ENCODE measurements around the gene EFNA2. TPM values are rescaled to one million over a fixed set of nuclear protein-coding genes. Genes with fewer than 3 reads are reported as not detected.

EFNA2 gene
- total and polyA plus RNA-seq, 2 experiments from 2014 or later, result 2.7 to 10.3 TPM

DNA sequence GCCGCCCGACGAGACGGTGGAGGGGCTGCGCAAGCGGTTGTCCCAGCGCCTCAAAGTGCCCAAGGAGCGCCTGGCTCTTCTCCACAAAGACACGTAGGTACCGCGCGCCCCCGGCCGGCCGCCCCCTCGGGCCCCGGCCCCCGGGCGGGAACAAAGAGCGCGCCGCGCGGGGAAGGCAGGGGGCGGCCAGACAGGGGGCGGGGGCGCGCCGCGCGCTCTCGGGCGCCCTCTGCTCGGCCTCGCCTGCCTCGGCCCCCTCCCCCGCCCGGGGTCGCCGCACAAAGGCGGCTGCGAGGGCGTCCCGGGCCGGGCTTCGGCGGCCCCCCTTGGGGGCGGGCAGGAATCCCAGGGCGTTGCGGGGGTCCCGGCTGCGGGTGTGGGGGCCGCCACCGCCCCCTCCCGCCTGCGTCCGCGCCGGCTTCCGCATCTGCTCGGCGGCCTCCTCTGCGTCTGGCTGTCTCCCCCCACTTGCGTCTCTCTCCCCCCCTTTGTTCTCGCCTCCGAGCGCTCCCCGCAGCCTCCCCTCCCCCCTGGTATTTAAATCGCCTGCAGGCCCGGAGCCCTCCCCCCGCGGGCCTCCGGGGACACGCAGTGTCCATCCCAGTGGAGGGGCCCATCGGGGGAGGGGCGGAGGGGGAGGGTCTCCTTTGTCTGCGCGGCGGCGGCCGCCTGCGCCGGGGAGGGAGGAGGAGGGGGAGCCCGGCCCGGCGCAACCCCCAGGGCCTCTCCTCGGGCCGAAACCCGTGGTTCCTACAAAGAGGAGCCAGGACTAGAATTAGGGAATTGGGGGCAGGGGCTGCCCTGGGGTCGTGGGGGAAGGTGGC is 35.0 kb upstream of the EFNA2 start:
- Histone ChIP-seq H3K4me3 (peak overlapping the region; percentile 94), H3K4me1 (ENCODE audit: insufficient read depth) (no peaks in the 10 kb centered on the region; the same call in 1 of the 2 replicates), H3K79me2 (replicated peaks; ENCODE audit: insufficient read depth) (peaks cover 39% of the 10 kb centered on the region), H3K27me3 (ENCODE audit: insufficient read depth) (no peaks in the 10 kb centered on the region), H3K9me2 (ENCODE audit: insufficient read depth) (no peaks in the 10 kb centered on the region), H4K20me1 (replicated peaks; ENCODE audit: insufficient read depth) (peaks cover 15% of the 10 kb centered on the region), H3K4me2 (peak overlapping the region; percentile 91), H3K27ac (ENCODE audit: low read depth) (peak overlapping the region; percentile 74), H2AFZ (no peak overlapping the region), H3K36me3 (ENCODE audit: insufficient read depth) (peaks cover 9% of the 10 kb centered on the region; the same call in 1 of the 2 replicates), H3F3A (replicated peaks; ENCODE audit: low read depth) (peaks cover 18% of the 10 kb centered on the region)
- peak overlapping the region; percentile 96 for H3K27ac Mint-ChIP-seq
- peak overlapping the region; percentile 88 for H3K4me3 Mint-ChIP-seq
- peaks cover 22% of the 10 kb centered on the region for H3K27me3 Mint-ChIP-seq (ENCODE audit: insufficient read depth, low read depth, poor library complexity)
- TF ChIP-seq, protein P1, sequence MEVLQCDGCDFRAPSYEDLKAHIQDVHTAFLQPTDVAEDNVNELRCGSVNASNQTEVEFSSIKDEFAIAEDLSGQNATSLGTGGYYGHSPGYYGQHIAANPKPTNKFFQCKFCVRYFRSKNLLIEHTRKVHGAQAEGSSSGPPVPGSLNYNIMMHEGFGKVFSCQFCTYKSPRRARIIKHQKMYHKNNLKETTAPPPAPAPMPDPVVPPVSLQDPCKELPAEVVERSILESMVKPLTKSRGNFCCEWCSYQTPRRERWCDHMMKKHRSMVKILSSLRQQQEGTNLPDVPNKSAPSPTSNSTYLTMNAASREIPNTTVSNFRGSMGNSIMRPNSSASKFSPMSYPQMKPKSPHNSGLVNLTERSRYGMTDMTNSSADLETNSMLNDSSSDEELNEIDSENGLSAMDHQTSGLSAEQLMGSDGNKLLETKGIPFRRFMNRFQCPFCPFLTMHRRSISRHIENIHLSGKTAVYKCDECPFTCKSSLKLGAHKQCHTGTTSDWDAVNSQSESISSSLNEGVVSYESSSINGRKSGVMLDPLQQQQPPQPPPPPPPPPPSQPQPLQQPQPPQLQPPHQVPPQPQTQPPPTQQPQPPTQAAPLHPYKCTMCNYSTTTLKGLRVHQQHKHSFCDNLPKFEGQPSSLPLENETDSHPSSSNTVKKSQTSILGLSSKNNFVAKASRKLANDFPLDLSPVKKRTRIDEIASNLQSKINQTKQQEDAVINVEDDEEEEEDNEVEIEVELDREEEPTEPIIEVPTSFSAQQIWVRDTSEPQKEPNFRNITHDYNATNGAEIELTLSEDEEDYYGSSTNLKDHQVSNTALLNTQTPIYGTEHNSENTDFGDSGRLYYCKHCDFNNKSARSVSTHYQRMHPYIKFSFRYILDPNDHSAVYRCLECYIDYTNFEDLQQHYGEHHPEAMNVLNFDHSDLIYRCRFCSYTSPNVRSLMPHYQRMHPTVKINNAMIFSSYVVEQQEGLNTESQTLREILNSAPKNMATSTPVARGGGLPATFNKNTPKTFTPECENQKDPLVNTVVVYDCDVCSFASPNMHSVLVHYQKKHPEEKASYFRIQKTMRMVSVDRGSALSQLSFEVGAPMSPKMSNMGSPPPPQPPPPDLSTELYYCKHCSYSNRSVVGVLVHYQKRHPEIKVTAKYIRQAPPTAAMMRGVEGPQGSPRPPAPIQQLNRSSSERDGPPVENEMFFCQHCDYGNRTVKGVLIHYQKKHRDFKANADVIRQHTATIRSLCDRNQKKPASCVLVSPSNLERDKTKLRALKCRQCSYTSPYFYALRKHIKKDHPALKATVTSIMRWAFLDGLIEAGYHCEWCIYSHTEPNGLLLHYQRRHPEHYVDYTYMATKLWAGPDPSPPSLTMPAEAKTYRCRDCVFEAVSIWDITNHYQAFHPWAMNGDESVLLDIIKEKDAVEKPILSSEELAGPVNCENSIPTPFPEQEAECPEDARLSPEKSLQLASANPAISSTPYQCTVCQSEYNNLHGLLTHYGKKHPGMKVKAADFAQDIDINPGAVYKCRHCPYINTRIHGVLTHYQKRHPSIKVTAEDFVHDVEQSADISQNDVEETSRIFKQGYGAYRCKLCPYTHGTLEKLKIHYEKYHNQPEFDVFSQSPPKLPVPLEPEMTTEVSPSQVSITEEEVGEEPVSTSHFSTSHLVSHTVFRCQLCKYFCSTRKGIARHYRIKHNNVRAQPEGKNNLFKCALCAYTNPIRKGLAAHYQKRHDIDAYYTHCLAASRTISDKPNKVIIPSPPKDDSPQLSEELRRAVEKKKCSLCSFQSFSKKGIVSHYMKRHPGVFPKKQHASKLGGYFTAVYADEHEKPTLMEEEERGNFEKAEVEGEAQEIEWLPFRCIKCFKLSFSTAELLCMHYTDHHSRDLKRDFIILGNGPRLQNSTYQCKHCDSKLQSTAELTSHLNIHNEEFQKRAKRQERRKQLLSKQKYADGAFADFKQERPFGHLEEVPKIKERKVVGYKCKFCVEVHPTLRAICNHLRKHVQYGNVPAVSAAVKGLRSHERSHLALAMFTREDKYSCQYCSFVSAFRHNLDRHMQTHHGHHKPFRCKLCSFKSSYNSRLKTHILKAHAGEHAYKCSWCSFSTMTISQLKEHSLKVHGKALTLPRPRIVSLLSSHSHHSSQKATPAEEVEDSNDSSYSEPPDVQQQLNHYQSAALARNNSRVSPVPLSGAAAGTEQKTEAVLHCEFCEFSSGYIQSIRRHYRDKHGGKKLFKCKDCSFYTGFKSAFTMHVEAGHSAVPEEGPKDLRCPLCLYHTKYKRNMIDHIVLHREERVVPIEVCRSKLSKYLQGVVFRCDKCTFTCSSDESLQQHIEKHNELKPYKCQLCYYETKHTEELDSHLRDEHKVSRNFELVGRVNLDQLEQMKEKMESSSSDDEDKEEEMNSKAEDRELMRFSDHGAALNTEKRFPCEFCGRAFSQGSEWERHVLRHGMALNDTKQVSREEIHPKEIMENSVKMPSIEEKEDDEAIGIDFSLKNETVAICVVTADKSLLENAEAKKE (CRISPR knock-in tag; IDR thresholded peaks at IDR 0.05), result no peak
- TF ChIP-seq, protein P2, sequence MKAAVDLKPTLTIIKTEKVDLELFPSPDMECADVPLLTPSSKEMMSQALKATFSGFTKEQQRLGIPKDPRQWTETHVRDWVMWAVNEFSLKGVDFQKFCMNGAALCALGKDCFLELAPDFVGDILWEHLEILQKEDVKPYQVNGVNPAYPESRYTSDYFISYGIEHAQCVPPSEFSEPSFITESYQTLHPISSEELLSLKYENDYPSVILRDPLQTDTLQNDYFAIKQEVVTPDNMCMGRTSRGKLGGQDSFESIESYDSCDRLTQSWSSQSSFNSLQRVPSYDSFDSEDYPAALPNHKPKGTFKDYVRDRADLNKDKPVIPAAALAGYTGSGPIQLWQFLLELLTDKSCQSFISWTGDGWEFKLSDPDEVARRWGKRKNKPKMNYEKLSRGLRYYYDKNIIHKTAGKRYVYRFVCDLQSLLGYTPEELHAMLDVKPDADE (IDR thresholded peaks at IDR 0.05), result no peak
- TF ChIP-seq, protein P3, sequence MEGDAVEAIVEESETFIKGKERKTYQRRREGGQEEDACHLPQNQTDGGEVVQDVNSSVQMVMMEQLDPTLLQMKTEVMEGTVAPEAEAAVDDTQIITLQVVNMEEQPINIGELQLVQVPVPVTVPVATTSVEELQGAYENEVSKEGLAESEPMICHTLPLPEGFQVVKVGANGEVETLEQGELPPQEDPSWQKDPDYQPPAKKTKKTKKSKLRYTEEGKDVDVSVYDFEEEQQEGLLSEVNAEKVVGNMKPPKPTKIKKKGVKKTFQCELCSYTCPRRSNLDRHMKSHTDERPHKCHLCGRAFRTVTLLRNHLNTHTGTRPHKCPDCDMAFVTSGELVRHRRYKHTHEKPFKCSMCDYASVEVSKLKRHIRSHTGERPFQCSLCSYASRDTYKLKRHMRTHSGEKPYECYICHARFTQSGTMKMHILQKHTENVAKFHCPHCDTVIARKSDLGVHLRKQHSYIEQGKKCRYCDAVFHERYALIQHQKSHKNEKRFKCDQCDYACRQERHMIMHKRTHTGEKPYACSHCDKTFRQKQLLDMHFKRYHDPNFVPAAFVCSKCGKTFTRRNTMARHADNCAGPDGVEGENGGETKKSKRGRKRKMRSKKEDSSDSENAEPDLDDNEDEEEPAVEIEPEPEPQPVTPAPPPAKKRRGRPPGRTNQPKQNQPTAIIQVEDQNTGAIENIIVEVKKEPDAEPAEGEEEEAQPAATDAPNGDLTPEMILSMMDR (conservative IDR thresholded peaks at IDR 0.05; ENCODE audit: low read depth in 2 of 2), result no peak; a peak in 1 of 4 replicates
- TF ChIP-seq STAT1 (IDR thresholded peaks at IDR 0.05; ENCODE audit: unreplicated experiment), result no peak
- peak; percentile 39 for TF ChIP-seq CREB1 (CRISPR knock-in tag; IDR thresholded peaks at IDR 0.05; ENCODE audit: low read depth)
- no peak for TF ChIP-seq EZH2 (IDR thresholded peaks at IDR 0.05; ENCODE audit: low read depth, unreplicated experiment)
- TF ChIP-seq POLR2AphosphoS5 (IDR thresholded peaks at IDR 0.05; ENCODE audit: low read depth), result 0 out of 2 replicates have a peak, but pooled peaks have one; percentile 15
- no peak for TF ChIP-seq ZNF331 (CRISPR knock-in tag; IDR thresholded peaks at IDR 0.05; ENCODE audit: low read depth)
- no peak for TF ChIP-seq NANOG (IDR thresholded peaks at IDR 0.05; ENCODE audit: borderline replicate concordance)
- no peak for TF ChIP-seq JUNB (IDR thresholded peaks at IDR 0.05; ENCODE audit: unreplicated experiment)
- TF ChIP-seq ZNF114 (CRISPR knock-in tag; IDR thresholded peaks at IDR 0.05), result no peak
- TF ChIP-seq, protein P4, sequence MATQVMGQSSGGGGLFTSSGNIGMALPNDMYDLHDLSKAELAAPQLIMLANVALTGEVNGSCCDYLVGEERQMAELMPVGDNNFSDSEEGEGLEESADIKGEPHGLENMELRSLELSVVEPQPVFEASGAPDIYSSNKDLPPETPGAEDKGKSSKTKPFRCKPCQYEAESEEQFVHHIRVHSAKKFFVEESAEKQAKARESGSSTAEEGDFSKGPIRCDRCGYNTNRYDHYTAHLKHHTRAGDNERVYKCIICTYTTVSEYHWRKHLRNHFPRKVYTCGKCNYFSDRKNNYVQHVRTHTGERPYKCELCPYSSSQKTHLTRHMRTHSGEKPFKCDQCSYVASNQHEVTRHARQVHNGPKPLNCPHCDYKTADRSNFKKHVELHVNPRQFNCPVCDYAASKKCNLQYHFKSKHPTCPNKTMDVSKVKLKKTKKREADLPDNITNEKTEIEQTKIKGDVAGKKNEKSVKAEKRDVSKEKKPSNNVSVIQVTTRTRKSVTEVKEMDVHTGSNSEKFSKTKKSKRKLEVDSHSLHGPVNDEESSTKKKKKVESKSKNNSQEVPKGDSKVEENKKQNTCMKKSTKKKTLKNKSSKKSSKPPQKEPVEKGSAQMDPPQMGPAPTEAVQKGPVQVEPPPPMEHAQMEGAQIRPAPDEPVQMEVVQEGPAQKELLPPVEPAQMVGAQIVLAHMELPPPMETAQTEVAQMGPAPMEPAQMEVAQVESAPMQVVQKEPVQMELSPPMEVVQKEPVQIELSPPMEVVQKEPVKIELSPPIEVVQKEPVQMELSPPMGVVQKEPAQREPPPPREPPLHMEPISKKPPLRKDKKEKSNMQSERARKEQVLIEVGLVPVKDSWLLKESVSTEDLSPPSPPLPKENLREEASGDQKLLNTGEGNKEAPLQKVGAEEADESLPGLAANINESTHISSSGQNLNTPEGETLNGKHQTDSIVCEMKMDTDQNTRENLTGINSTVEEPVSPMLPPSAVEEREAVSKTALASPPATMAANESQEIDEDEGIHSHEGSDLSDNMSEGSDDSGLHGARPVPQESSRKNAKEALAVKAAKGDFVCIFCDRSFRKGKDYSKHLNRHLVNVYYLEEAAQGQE (IDR thresholded peaks at IDR 0.05; ENCODE audit: unreplicated experiment), result no peak
- no peak for TF ChIP-seq EZH2phosphoT487 (IDR thresholded peaks at IDR 0.05; ENCODE audit: unreplicated experiment)
- DNase-seq (ENCODE audit: low spot score) (peak; percentile 81), ATAC-seq (peak; percentile 13)
- no peaks in the 10 kb centered on the region; the same call in 1 of the 3 replicates for H3K9me3 Mint-ChIP-seq
- H3K36me3 Mint-ChIP-seq (ENCODE audit: low read depth), result peaks cover 43% of the 10 kb centered on the region
- H3K4me1 Mint-ChIP-seq, result peaks cover 11% of the 10 kb centered on the region

Data from GM23338 (cell line).